H9 (cell line): ENCODE measurements around the gene MGME1. TPM values are rescaled to one million over a fixed set of nuclear protein-coding genes. Genes with fewer than 3 reads are reported as not detected.

Experiments used
- DNase-seq: peaks from one replicate; pipeline ENCODE4 v3.0.0-alpha.2; 2017
- H2AFZ ChIP-seq: one replicate; pipeline ENCODE4 v1.6.1; 2013; ENCODE audit warnings: mild to moderate bottlenecking, low read length, control low read depth, moderate library complexity
- H2AK5ac ChIP-seq: 2 replicates; pipeline ENCODE4 v1.6.1; 2013; ENCODE audit warnings: low read length, control low read depth, mixed read lengths; ENCODE audit not compliant: insufficient read length
- H2BK120ac ChIP-seq: one replicate; pipeline ENCODE4 v1.6.1; 2013; ENCODE audit warnings: low read depth, mild to moderate bottlenecking, low read length, control low read depth, inconsistent platforms; ENCODE audit not compliant: poor library complexity, severe bottlenecking
- H2BK12ac ChIP-seq: 2 replicates; pipeline ENCODE4 v1.6.1; 2013; ENCODE audit warnings: low read length, control low read depth, mixed read lengths, low read depth; ENCODE audit not compliant: insufficient read length
- H2BK15ac ChIP-seq: 2 replicates; pipeline ENCODE4 v1.6.1; 2013; ENCODE audit warnings: low read depth, low read length, control low read depth
- H2BK20ac ChIP-seq: one replicate; pipeline ENCODE4 v1.6.1; 2013; ENCODE audit warnings: low read depth, mild to moderate bottlenecking, low read length, control low read depth, inconsistent platforms; ENCODE audit not compliant: poor library complexity, severe bottlenecking
- H2BK5ac ChIP-seq: 2 replicates; pipeline ENCODE4 v1.6.1; 2013; ENCODE audit warnings: low read length, control low read depth, mixed read lengths; ENCODE audit not compliant: insufficient read length
- H3K14ac ChIP-seq: 2 replicates; pipeline ENCODE4 v1.6.1; 2013; ENCODE audit warnings: low read length, control low read depth; ENCODE audit not compliant: insufficient read depth
- H3K18ac ChIP-seq: 2 replicates; pipeline ENCODE4 v1.6.1; 2013; ENCODE audit warnings: low read depth, mild to moderate bottlenecking, mixed read lengths, low read length, control low read depth; ENCODE audit not compliant: insufficient read length
- H3K23ac ChIP-seq: 2 replicates; pipeline ENCODE4 v1.6.1; 2013; ENCODE audit warnings: low read length, control low read depth, mixed read lengths, low read depth; ENCODE audit not compliant: insufficient read length
- H3K23me2 ChIP-seq: 2 replicates; pipeline ENCODE4 v1.6.1; 2013; ENCODE audit warnings: low read depth, mild to moderate bottlenecking, mixed read lengths, low read length, control low read depth; ENCODE audit not compliant: insufficient read length, poor library complexity, severe bottlenecking
- H3K27ac ChIP-seq: 2 replicates; pipeline ENCODE4 v1.5.1; 2013; ENCODE audit warnings: low read length, control low read depth, mixed read lengths, low read depth; ENCODE audit not compliant: insufficient read length
- H3K27me3 ChIP-seq: 2 replicates; pipeline ENCODE4 v1.6.1; 2013; ENCODE audit warnings: low read length, control low read depth, inconsistent platforms; ENCODE audit not compliant: insufficient read depth
- H3K4ac ChIP-seq: 2 replicates; pipeline ENCODE4 v1.6.1; 2013; ENCODE audit warnings: low read depth, mild to moderate bottlenecking, control low read depth, inconsistent platforms, low read length, moderate library complexity
- H3K4me1 ChIP-seq: 2 replicates; pipeline ENCODE4 v1.6.1; 2013; ENCODE audit warnings: low read length, control low read depth, inconsistent platforms; ENCODE audit not compliant: insufficient read depth
- H3K4me2 ChIP-seq: 2 replicates; pipeline ENCODE4 v1.6.1; 2013; ENCODE audit warnings: low read length, control low read depth, mixed read lengths; ENCODE audit not compliant: insufficient read length, insufficient read depth
- H3K56ac ChIP-seq: 2 replicates; pipeline ENCODE4 v1.6.1; 2013; ENCODE audit warnings: low read depth, mild to moderate bottlenecking, mixed read lengths, low read length, control low read depth; ENCODE audit not compliant: insufficient read length
- H3K79me1 ChIP-seq: 2 replicates; pipeline ENCODE4 v1.6.1; 2013; ENCODE audit warnings: low read depth, mild to moderate bottlenecking, moderate library complexity, low read length, control low read depth, inconsistent platforms; ENCODE audit not compliant: insufficient read depth, poor library complexity, severe bottlenecking
- H3K79me2 ChIP-seq: 2 replicates; pipeline ENCODE4 v1.6.1; 2013; ENCODE audit warnings: low read length, control low read depth, inconsistent platforms; ENCODE audit not compliant: insufficient read depth
- H3K9ac ChIP-seq: 2 replicates; pipeline ENCODE4 v1.6.1; 2013; ENCODE audit warnings: low read length, control low read depth, mixed read lengths; ENCODE audit not compliant: insufficient read length; ENCODE audit errors: extremely low read depth
- H3K9me3 ChIP-seq: one replicate; pipeline ENCODE4 v1.6.1; 2013; ENCODE audit warnings: low read depth, low read length, inconsistent platforms; ENCODE audit not compliant: control insufficient read depth
- H3T11ph ChIP-seq: one replicate; pipeline ENCODE4 v1.6.1; 2013; ENCODE audit warnings: mild to moderate bottlenecking, low read length, control low read depth, inconsistent platforms
- H4K20me1 ChIP-seq: one replicate; pipeline ENCODE4 v1.6.1; 2013; ENCODE audit not compliant: control insufficient read depth, insufficient read length, insufficient read depth
- H4K5ac ChIP-seq: 2 replicates; pipeline ENCODE4 v1.6.1; 2013; ENCODE audit warnings: low read depth, mild to moderate bottlenecking, mixed read lengths, low read length, control low read depth; ENCODE audit not compliant: insufficient read length
- H4K8ac ChIP-seq: replicated peaks from 2 replicates; pipeline ENCODE4 v1.6.1; 2013; ENCODE audit warnings: low read length, control low read depth, mixed read lengths, low read depth; ENCODE audit not compliant: insufficient read length
- H4K91ac ChIP-seq: 2 replicates; pipeline ENCODE4 v1.6.1; 2013; ENCODE audit warnings: low read depth, mild to moderate bottlenecking, moderate library complexity, mixed read lengths, low read length, control low read depth; ENCODE audit not compliant: insufficient read length
- H3K27ac Mint-ChIP-seq, 3 experiments: 2 replicates in 2 of 3; 3 replicates in 1 of 3; pipeline ENCODE4 v1.8.0; 2020 to 2021; ENCODE audit warnings: mixed read lengths in 3 of 3, mild to moderate bottlenecking in 1 of 3, moderate library complexity in 1 of 3
- H3K27me3 Mint-ChIP-seq: 2 replicates; pipeline ENCODE4 v1.8.0; 2021; ENCODE audit warnings: low read depth, mild to moderate bottlenecking, moderate library complexity, mixed read lengths
- H3K36me3 Mint-ChIP-seq, 3 experiments: 2 replicates in 2 of 3; 3 replicates in 1 of 3; pipeline ENCODE4 v1.8.0; 2020 to 2021; ENCODE audit warnings: low read depth in 3 of 3, mixed read lengths in 3 of 3; ENCODE audit not compliant: insufficient read depth in 1 of 3
- H3K4me1 Mint-ChIP-seq, 2 experiments: 2 replicates each; pipeline ENCODE4 v1.8.0; 2020; ENCODE audit warnings: mixed read lengths in 2 of 2
- H3K4me3 Mint-ChIP-seq, 2 experiments: 2 replicates in 1 of 2; 3 replicates in 1 of 2; pipeline ENCODE4 v1.8.0; 2020 to 2021; ENCODE audit warnings: mild to moderate bottlenecking in 2 of 2, mixed read lengths in 2 of 2, moderate library complexity in 1 of 2
- H3K9me3 Mint-ChIP-seq, 2 experiments: 2 replicates in 1 of 2; 3 replicates in 1 of 2; pipeline ENCODE4 v1.8.0; 2020; ENCODE audit warnings: mild to moderate bottlenecking in 2 of 2, mixed read lengths in 2 of 2, moderate library complexity in 1 of 2
- CTCF ChIP-seq: fragments of 200-600 bp; sonication (generic); conservative IDR thresholded peaks from 3 replicates; pipeline ENCODE4 v1.8.0; 2021; ENCODE audit warnings: antibody characterized with exemption, mild to moderate bottlenecking
- WGBS: extraction: QIAGEN DNeasy Blood & Tissue Kit; methylation state at CpG from one replicate; pipeline ENCODE4 v1.1.7; 2013; ENCODE audit warnings: missing lambda C conversion rate, low lambda C conversion rate, mixed read lengths; ENCODE audit not compliant: insufficient read length; ENCODE audit errors: extremely low coverage; 5-methylcytosine and 5-hydroxymethylcytosine counted together
- total RNA-seq: library from RNA; stranded (reverse); gene quantifications from 2 replicates; pipeline ENCODE4 v1.2.1, GENCODE V29; 2021

Gene MGME1
- total RNA-seq, 1 experiment from 2014 or later, result 48.9 TPM

GRCh38 chr20:17955302-17955701 lies 13.5 kb upstream of the MGME1 start:
- Histone ChIP-seq H4K91ac (no peak overlapping the region), H3K23me2 (no peaks in the 10 kb centered on the region), H3K14ac (no peak overlapping the region), H3K4me1 (no peaks in the 10 kb centered on the region), H3T11ph (no peak overlapping the region), H3K9ac (no peak overlapping the region), H2BK20ac (no peak overlapping the region), H2BK120ac (no peak overlapping the region), H3K4ac (no peak overlapping the region), H3K27me3 (no peaks in the 10 kb centered on the region), H3K27ac (no peak overlapping the region), H3K4me2 (no peak overlapping the region), H3K9me3 (no peaks in the 10 kb centered on the region), H3K79me1 (peaks cover 8% of the 10 kb centered on the region), H3K23ac (no peak overlapping the region), H4K20me1 (no peaks in the 10 kb centered on the region), H2AK5ac (no peak overlapping the region), H4K5ac (no peak overlapping the region), H3K56ac (no peak overlapping the region), H3K18ac (no peak overlapping the region), H4K8ac (no peak overlapping the region), H2BK12ac (no peak overlapping the region), H2AFZ (no peak overlapping the region), H2BK15ac (no peak overlapping the region), H2BK5ac (no peak overlapping the region), H3K79me2 (peaks cover 49% of the 10 kb centered on the region)
- Mint-ChIP-seq H3K36me3 (peaks cover 67 to 83% (median 72%) of the 10 kb centered on the region in 3 experiments), H3K27ac (peak overlapping the region in 2 of 3 experiments; percentile 53 to 55; a peak in 3 of 7 replicates), H3K4me1 (peaks cover 23 to 24% of the 10 kb centered on the region in 2 experiments), H3K9me3 (no peaks in the 10 kb centered on the region), H3K27me3 (no peaks in the 10 kb centered on the region), H3K4me3 (no peak overlapping the region)
- DNase-seq, result no peak
- no peak for TF ChIP-seq CTCF
- WGBS, result no CpG with 5 or more reads among the region's 3 CpGs
